Activated naive CD8-positive, alpha-beta T cell (primary cell): ENCODE results near the gene CNOT1.
A peak's percentile ranks its signal among the peaks of the same experiment; 100 is the strongest.
"Not testable (repeated sequence)": the region's sequence is repeated elsewhere in the genome, so short reads cannot be mapped to it uniquely, and the experiment has no call there.

Experiments used
- H3K27ac Mint-ChIP-seq: one replicate; pipeline ENCODE4 v1.8.0; 2021; ENCODE audit warnings: mixed read lengths
- H3K27me3 Mint-ChIP-seq: one replicate; pipeline ENCODE4 v1.8.0; 2021; ENCODE audit warnings: mixed read lengths
- H3K36me3 Mint-ChIP-seq: one replicate; pipeline ENCODE4 v1.8.0; 2021; ENCODE audit warnings: mixed read lengths
- H3K4me1 Mint-ChIP-seq: one replicate; pipeline ENCODE4 v1.8.0; 2021; ENCODE audit warnings: low read depth, mixed read lengths
- H3K4me3 Mint-ChIP-seq: one replicate; pipeline ENCODE4 v1.8.0; 2021; ENCODE audit warnings: mild to moderate bottlenecking, mixed read lengths
- H3K9me3 Mint-ChIP-seq: one replicate; pipeline ENCODE4 v1.8.0; 2021; ENCODE audit warnings: low read depth, mixed read lengths

Gene CNOT1

GRCh38 chr16:58577141-58577540 lies 52.5 kb downstream of the CNOT1 start:
- Mint-ChIP-seq H3K4me1 (no peaks in the 10 kb centered on the region), H3K27ac (no peak overlapping the region), H3K9me3 (no peaks in the 10 kb centered on the region), H3K36me3 (peaks cover 6% of the 10 kb centered on the region), H3K4me3 (no peak overlapping the region), H3K27me3 (no peaks in the 10 kb centered on the region)

- H3K27me3 Mint-ChIP-seq = no peaks in the 10 kb centered on the region
- H3K27ac Mint-ChIP-seq = no peak overlapping the region
- no peaks in the 10 kb centered on the region for H3K9me3 Mint-ChIP-seq
- no peak overlapping the region for H3K4me3 Mint-ChIP-seq
- H3K36me3 Mint-ChIP-seq = peaks cover 9% of the 10 kb centered on the region
- peaks cover 5% of the 10 kb centered on the region for H3K4me1 Mint-ChIP-seq
Measured at GRCh38 chr16:58574895-58575294, 54.7 kb downstream of the CNOT1 start.

GRCh38 chr16:58565697-58566096 lies 63.9 kb downstream of the CNOT1 start:
- H3K4me3 Mint-ChIP-seq, H3K27ac Mint-ChIP-seq, H3K27me3 Mint-ChIP-seq, H3K9me3 Mint-ChIP-seq: not testable (repeated sequence)
- Mint-ChIP-seq H3K4me1 (peaks cover 24% of the 10 kb centered on the region), H3K36me3 (peaks cover 13% of the 10 kb centered on the region)

- no peak overlapping the region for H3K4me3 Mint-ChIP-seq
- H3K36me3 Mint-ChIP-seq = peaks cover 10% of the 10 kb centered on the region
- H3K27ac Mint-ChIP-seq = peak overlapping the region; percentile 50
- peaks cover 14% of the 10 kb centered on the region for H3K4me1 Mint-ChIP-seq
- H3K9me3 Mint-ChIP-seq = no peaks in the 10 kb centered on the region
- H3K27me3 Mint-ChIP-seq = no peaks in the 10 kb centered on the region
Measured at GRCh38 chr16:58563775-58564174, 65.9 kb downstream of the CNOT1 start.

GRCh38 chr16:58563235-58563634 lies 66.4 kb downstream of the CNOT1 start:
- H3K27ac Mint-ChIP-seq = no peak overlapping the region
- no peaks in the 10 kb centered on the region for H3K27me3 Mint-ChIP-seq
- H3K4me3 Mint-ChIP-seq = no peak overlapping the region
- peaks cover 14% of the 10 kb centered on the region for H3K4me1 Mint-ChIP-seq
- H3K36me3 Mint-ChIP-seq = peaks cover 10% of the 10 kb centered on the region
- no peaks in the 10 kb centered on the region for H3K9me3 Mint-ChIP-seq

- Mint-ChIP-seq H3K4me1 (peaks cover 4% of the 10 kb centered on the region), H3K9me3 (no peaks in the 10 kb centered on the region), H3K27ac (no peak overlapping the region), H3K36me3 (peaks cover 5% of the 10 kb centered on the region), H3K27me3 (no peaks in the 10 kb centered on the region), H3K4me3 (no peak overlapping the region)
Measured at GRCh38 chr16:58556678-58557077, 72.9 kb downstream of the CNOT1 start.

- Mint-ChIP-seq H3K4me1 (no peaks in the 10 kb centered on the region), H3K27me3 (no peaks in the 10 kb centered on the region), H3K36me3 (peaks cover 8% of the 10 kb centered on the region), H3K27ac (no peak overlapping the region), H3K4me3 (no peak overlapping the region), H3K9me3 (no peaks in the 10 kb centered on the region)
Measured at GRCh38 chr16:58551496-58551895, 78.1 kb downstream of the CNOT1 start.

- Mint-ChIP-seq H3K36me3 (peaks cover 12% of the 10 kb centered on the region), H3K27me3 (no peaks in the 10 kb centered on the region), H3K4me3 (no peak overlapping the region)
Measured at GRCh38 chr16:58548378-58548777, 81.2 kb downstream of the CNOT1 start.

GRCh38 chr16:58543685-58544084 lies 85.9 kb downstream of the CNOT1 start:
- Mint-ChIP-seq H3K4me1 (no peaks in the 10 kb centered on the region), H3K9me3 (no peaks in the 10 kb centered on the region), H3K36me3 (peaks cover 13% of the 10 kb centered on the region), H3K4me3 (no peak overlapping the region), H3K27ac (peak overlapping the region; percentile 10), H3K27me3 (no peaks in the 10 kb centered on the region)

More at GRCh38 chr16:58548378-58548777, 81.2 kb downstream of the CNOT1 start:
- H3K27ac Mint-ChIP-seq = no peak overlapping the region
- no peaks in the 10 kb centered on the region for H3K4me1 Mint-ChIP-seq
- H3K9me3 Mint-ChIP-seq = no peaks in the 10 kb centered on the region

- no peaks in the 10 kb centered on the region for H3K9me3 Mint-ChIP-seq
- H3K4me3 Mint-ChIP-seq = no peak overlapping the region
- H3K27ac Mint-ChIP-seq = no peak overlapping the region
- H3K27me3 Mint-ChIP-seq = no peaks in the 10 kb centered on the region
- H3K4me1 Mint-ChIP-seq = no peaks in the 10 kb centered on the region
- H3K36me3 Mint-ChIP-seq = peaks cover 13% of the 10 kb centered on the region
Measured at GRCh38 chr16:58542291-58542690, 87.3 kb downstream of the CNOT1 start.

GRCh38 chr16:58541711-58542110 lies 87.9 kb downstream of the CNOT1 start:
- no peaks in the 10 kb centered on the region for H3K27me3 Mint-ChIP-seq
- no peaks in the 10 kb centered on the region for H3K9me3 Mint-ChIP-seq
- H3K4me3 Mint-ChIP-seq = no peak overlapping the region
- H3K36me3 Mint-ChIP-seq = peaks cover 10% of the 10 kb centered on the region
- H3K27ac Mint-ChIP-seq = no peak overlapping the region
- no peaks in the 10 kb centered on the region for H3K4me1 Mint-ChIP-seq

- H3K36me3 Mint-ChIP-seq = peaks cover 8% of the 10 kb centered on the region
- no peak overlapping the region for H3K4me3 Mint-ChIP-seq
- no peaks in the 10 kb centered on the region for H3K9me3 Mint-ChIP-seq
- no peaks in the 10 kb centered on the region for H3K27me3 Mint-ChIP-seq
- no peaks in the 10 kb centered on the region for H3K4me1 Mint-ChIP-seq
- peak overlapping the region; percentile 7 for H3K27ac Mint-ChIP-seq
Measured at GRCh38 chr16:58537124-58537906, 92.3 kb downstream of the CNOT1 start.

- H3K4me3 Mint-ChIP-seq = no peak overlapping the region
- no peaks in the 10 kb centered on the region for H3K4me1 Mint-ChIP-seq
- peaks cover 8% of the 10 kb centered on the region for H3K36me3 Mint-ChIP-seq
- H3K27ac Mint-ChIP-seq = no peak overlapping the region
- H3K9me3 Mint-ChIP-seq = no peaks in the 10 kb centered on the region
- H3K27me3 Mint-ChIP-seq = no peaks in the 10 kb centered on the region
Measured at GRCh38 chr16:58536278-58536677, 93.3 kb downstream of the CNOT1 start.

- H3K36me3 Mint-ChIP-seq = peaks cover 9% of the 10 kb centered on the region
- H3K4me3 Mint-ChIP-seq = no peak overlapping the region
- H3K4me1 Mint-ChIP-seq = no peaks in the 10 kb centered on the region
- peak overlapping the region; percentile 67 for H3K27ac Mint-ChIP-seq
- H3K27me3 Mint-ChIP-seq = no peaks in the 10 kb centered on the region
- no peaks in the 10 kb centered on the region for H3K9me3 Mint-ChIP-seq
Measured at GRCh38 chr16:58535100-58535499, 94.5 kb downstream of the CNOT1 start.

GRCh38 chr16:58533751-58534470 lies 95.7 kb downstream of the CNOT1 start:
- H3K27me3 Mint-ChIP-seq = no peaks in the 10 kb centered on the region
- peaks cover 11% of the 10 kb centered on the region for H3K36me3 Mint-ChIP-seq
- no peaks in the 10 kb centered on the region for H3K4me1 Mint-ChIP-seq
- no peak overlapping the region for H3K27ac Mint-ChIP-seq
- H3K9me3 Mint-ChIP-seq = no peaks in the 10 kb centered on the region
- no peak overlapping the region for H3K4me3 Mint-ChIP-seq
